ENCODE measurements around the gene SLC16A11.

GRCh38 chr17:7038025-7038862 lies 5.6 kb downstream of the SLC16A11 start:
- no peak for TF ChIP-seq CTCF (IDR thresholded peaks at IDR 0.05)
- TF ChIP-seq POLR2A (IDR thresholded peaks at IDR 0.05) = no peak
